AG04450 (cell line): ENCODE data around the gene SPACA7. TPM values are rescaled to one million over a fixed set of nuclear protein-coding genes. Genes with fewer than 3 reads are reported as not detected.

Experiments
- CTCF ChIA-PET: fragments of 300-600, 350-600 bp; formaldehyde crosslinking; extraction: SDS; loops from one replicate; lab custom pipeline; 2022; ENCODE audit warnings: antibody characterized with exemption, inconsistent platforms; lab: Charles Lee
- POLR2A ChIA-PET: fragments of 350-600 bp; formaldehyde crosslinking; extraction: SDS; loops from one replicate; lab custom pipeline; 2021; ENCODE audit warnings: antibody characterized with exemption, inconsistent platforms; lab: Yijun Ruan, JAX
- DNase-seq: peaks from one replicate; pipeline ENCODE4 v3.0.0-alpha.2; 2011; ENCODE audit warnings: low read depth, low spot score
- H3K27ac ChIP-seq: one replicate; pipeline ENCODE4 v1.5.1; 2012; ENCODE audit warnings: low read depth, low read length, control low read depth
- H3K27me3 ChIP-seq: one replicate; pipeline ENCODE4 v1.6.0; 2012; ENCODE audit warnings: low read length; ENCODE audit not compliant: control insufficient read depth, insufficient read depth
- H3K4me3 ChIP-seq: 2 replicates; pipeline ENCODE4 v1.5.1; 2011; ENCODE audit warnings: mild to moderate bottlenecking, low read depth, low read length, control low read depth
- H3K9me3 ChIP-seq: 2 replicates; pipeline ENCODE4 v1.5.1; 2012; ENCODE audit warnings: low read length; ENCODE audit not compliant: control insufficient read depth, insufficient read depth
- CTCF ChIP-seq: IDR thresholded peaks from 2 replicates; pipeline ENCODE4 v1.5.1; 2011; ENCODE audit warnings: low read depth, low read length, control low read depth, inconsistent platforms
- polyA plus RNA-seq: library from polyadenylated mRNA; depleted of rRNA; stranded (reverse); fragments of >200 nt; gene quantifications from 2 replicates; pipeline ENCODE4 v1.2.3, GENCODE V29; 2011

The SPACA7 gene
- polyA plus RNA-seq, 1 experiment, result not detected

- POLR2A ChIA-PET, result no interaction called here
- Histone ChIP-seq H3K27me3 (peaks cover 7% of the 10 kb centered on the region), H3K27ac (no peak overlapping the region), H3K9me3 (peaks cover 17% of the 10 kb centered on the region; the same call in 1 of the 2 replicates), H3K4me3 (no peak overlapping the region)
- DNase-seq, result no peak
- CTCF ChIA-PET, result no interaction called here
- no peak for TF ChIP-seq CTCF
Measured at GRCh38 chr13:112447761-112448603, 71.8 kb downstream of the SPACA7 start.

- H3K4me3 ChIP-seq, result no peak overlapping the region
- no peak for DNase-seq
- H3K9me3 ChIP-seq, result peaks cover 23% of the 10 kb centered on the region; the same call in 1 of the 2 replicates
- H3K27ac ChIP-seq, result no peak overlapping the region
- TF ChIP-seq CTCF, result no peak
- POLR2A ChIA-PET, result no interaction called here
- peaks cover 3% of the 10 kb centered on the region for H3K27me3 ChIP-seq
- CTCF ChIA-PET, result interaction anchor here (0.6 to 0.9 kb wide), 2 partner anchors 160 to 945 kb away, joined by 3 to 4 read pairs; no protein-coding TSS in a partner anchor
Measured at GRCh38 chr13:112448621-112449544, 72.7 kb downstream of the SPACA7 start.

- H3K27me3 ChIP-seq, result peaks cover 3% of the 10 kb centered on the region
- H3K9me3 ChIP-seq, result peaks cover 29% of the 10 kb centered on the region
- CTCF ChIA-PET, result no interaction called here
- DNase-seq, result no peak
- no peak for TF ChIP-seq CTCF
- POLR2A ChIA-PET, result no interaction called here
- no peak overlapping the region for H3K4me3 ChIP-seq
- H3K27ac ChIP-seq, result no peak overlapping the region
Measured at GRCh38 chr13:112449545-112449930, 73.4 kb downstream of the SPACA7 start.

GRCh38 chr13:112450118-112450903 lies 74.2 kb downstream of the SPACA7 start:
- no peak for DNase-seq
- CTCF ChIA-PET, result interaction anchor here (0.7 kb wide), 1 partner anchor 68 kb away, joined by 3 read pairs; no protein-coding TSS in a partner anchor
- Histone ChIP-seq H3K4me3 (no peak overlapping the region), H3K9me3 (peaks cover 34% of the 10 kb centered on the region), H3K27ac (no peak overlapping the region), H3K27me3 (peaks cover 3% of the 10 kb centered on the region)
- POLR2A ChIA-PET, result no interaction called here
- TF ChIP-seq CTCF, result no peak
